Nephron progenitor cell (in vitro differentiated cells): Measurements from ENCODE around the gene HEATR1.

Experiments
- DNase-seq: peaks from one replicate; pipeline ENCODE4 v3.0.0; 2021
- H3K27ac Mint-ChIP-seq: 2 replicates; pipeline ENCODE4 v1.8.0; 2021; ENCODE audit warnings: mild to moderate bottlenecking, moderate library complexity, mixed read lengths
- H3K27me3 Mint-ChIP-seq: 2 replicates; pipeline ENCODE4 v1.8.0; 2021; ENCODE audit warnings: mild to moderate bottlenecking, low read depth, mixed read lengths; ENCODE audit not compliant: poor library complexity
- H3K36me3 Mint-ChIP-seq: 2 replicates; pipeline ENCODE4 v1.8.0; 2021; ENCODE audit warnings: low read depth, mixed read lengths
- H3K4me1 Mint-ChIP-seq: 2 replicates; pipeline ENCODE4 v1.8.0; 2021; ENCODE audit warnings: mixed read lengths
- H3K4me3 Mint-ChIP-seq: 2 replicates; pipeline ENCODE4 v1.8.0; 2021; ENCODE audit warnings: mild to moderate bottlenecking, moderate library complexity, mixed read lengths
- H3K9me3 Mint-ChIP-seq: 2 replicates; pipeline ENCODE4 v1.8.0; 2021; ENCODE audit warnings: mild to moderate bottlenecking, moderate library complexity, mixed read lengths
- TF ChIP-seq, protein P1 (sequence below): fragments of 200-600 bp; sonication (generic); IDR thresholded peaks from 2 replicates; pipeline ENCODE4 v1.5.0; 2021; ENCODE audit warnings: antibody characterized with exemption

Gene HEATR1, protein sequence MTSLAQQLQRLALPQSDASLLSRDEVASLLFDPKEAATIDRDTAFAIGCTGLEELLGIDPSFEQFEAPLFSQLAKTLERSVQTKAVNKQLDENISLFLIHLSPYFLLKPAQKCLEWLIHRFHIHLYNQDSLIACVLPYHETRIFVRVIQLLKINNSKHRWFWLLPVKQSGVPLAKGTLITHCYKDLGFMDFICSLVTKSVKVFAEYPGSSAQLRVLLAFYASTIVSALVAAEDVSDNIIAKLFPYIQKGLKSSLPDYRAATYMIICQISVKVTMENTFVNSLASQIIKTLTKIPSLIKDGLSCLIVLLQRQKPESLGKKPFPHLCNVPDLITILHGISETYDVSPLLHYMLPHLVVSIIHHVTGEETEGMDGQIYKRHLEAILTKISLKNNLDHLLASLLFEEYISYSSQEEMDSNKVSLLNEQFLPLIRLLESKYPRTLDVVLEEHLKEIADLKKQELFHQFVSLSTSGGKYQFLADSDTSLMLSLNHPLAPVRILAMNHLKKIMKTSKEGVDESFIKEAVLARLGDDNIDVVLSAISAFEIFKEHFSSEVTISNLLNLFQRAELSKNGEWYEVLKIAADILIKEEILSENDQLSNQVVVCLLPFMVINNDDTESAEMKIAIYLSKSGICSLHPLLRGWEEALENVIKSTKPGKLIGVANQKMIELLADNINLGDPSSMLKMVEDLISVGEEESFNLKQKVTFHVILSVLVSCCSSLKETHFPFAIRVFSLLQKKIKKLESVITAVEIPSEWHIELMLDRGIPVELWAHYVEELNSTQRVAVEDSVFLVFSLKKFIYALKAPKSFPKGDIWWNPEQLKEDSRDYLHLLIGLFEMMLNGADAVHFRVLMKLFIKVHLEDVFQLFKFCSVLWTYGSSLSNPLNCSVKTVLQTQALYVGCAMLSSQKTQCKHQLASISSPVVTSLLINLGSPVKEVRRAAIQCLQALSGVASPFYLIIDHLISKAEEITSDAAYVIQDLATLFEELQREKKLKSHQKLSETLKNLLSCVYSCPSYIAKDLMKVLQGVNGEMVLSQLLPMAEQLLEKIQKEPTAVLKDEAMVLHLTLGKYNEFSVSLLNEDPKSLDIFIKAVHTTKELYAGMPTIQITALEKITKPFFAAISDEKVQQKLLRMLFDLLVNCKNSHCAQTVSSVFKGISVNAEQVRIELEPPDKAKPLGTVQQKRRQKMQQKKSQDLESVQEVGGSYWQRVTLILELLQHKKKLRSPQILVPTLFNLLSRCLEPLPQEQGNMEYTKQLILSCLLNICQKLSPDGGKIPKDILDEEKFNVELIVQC (N-terminal part only)

DNA sequence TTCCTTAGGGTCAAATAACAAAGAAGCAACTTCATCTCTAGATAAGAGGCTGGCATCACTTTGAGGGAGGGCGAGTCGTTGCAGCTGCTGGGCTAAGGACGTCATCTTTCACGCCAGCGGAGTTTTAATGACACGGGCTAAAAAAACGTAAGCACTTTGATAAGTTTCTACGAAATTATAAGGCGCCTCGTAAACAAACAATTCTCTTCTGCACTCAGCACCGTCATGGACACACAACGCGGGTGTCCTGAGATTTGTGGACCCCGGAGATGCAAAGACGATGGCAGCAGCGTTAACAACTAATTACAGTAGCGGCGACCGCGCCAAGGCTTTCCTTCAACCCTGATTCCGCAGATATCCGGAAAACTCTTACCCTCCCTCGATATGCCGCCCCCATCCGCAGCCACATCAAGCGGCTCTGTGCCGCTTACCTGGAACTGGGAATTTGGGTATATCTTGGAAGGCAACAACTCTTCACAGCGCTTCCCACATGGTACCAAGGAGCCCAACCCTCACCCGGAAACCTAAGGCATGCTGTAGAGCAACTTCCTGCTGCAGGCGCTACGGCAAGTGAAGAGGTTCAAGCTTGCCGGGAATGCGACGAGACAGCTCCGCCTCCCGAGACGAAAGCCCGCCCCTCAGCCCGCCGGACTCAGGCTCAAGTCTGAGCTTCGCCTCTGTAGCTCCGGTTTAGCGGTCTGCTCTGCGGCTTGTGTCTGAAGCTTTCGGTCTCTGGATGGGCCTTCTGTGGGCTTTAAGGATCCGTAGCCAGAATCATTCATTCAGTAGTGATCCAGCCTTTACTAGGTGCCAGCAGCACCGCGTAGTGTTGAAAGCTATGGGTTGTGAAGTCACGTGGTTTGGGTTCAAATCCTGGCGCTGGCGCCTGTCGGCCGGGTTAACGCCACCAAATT is at the start of gene HEATR1:
Gene HEATR1 (minus strand): TSS at position 526 of the 914 bp plus-strand sequence. CDS start 421 bp downstream, at position 105.
- Mint-ChIP-seq H3K36me3 (peaks cover 14% of the 10 kb centered on the region), H3K27ac (peak within 1 kb of the TSS; percentile 97), H3K4me1 (peaks cover 22% of the 10 kb centered on the region), H3K4me3 (peak within 1 kb of the TSS; percentile 98), H3K9me3 (no peaks in the 10 kb centered on the region), H3K27me3 (peaks cover 5% of the 10 kb centered on the region)
- TF ChIP-seq, protein P1, sequence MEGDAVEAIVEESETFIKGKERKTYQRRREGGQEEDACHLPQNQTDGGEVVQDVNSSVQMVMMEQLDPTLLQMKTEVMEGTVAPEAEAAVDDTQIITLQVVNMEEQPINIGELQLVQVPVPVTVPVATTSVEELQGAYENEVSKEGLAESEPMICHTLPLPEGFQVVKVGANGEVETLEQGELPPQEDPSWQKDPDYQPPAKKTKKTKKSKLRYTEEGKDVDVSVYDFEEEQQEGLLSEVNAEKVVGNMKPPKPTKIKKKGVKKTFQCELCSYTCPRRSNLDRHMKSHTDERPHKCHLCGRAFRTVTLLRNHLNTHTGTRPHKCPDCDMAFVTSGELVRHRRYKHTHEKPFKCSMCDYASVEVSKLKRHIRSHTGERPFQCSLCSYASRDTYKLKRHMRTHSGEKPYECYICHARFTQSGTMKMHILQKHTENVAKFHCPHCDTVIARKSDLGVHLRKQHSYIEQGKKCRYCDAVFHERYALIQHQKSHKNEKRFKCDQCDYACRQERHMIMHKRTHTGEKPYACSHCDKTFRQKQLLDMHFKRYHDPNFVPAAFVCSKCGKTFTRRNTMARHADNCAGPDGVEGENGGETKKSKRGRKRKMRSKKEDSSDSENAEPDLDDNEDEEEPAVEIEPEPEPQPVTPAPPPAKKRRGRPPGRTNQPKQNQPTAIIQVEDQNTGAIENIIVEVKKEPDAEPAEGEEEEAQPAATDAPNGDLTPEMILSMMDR: no peak
- peak; percentile 95 for DNase-seq

DNA sequence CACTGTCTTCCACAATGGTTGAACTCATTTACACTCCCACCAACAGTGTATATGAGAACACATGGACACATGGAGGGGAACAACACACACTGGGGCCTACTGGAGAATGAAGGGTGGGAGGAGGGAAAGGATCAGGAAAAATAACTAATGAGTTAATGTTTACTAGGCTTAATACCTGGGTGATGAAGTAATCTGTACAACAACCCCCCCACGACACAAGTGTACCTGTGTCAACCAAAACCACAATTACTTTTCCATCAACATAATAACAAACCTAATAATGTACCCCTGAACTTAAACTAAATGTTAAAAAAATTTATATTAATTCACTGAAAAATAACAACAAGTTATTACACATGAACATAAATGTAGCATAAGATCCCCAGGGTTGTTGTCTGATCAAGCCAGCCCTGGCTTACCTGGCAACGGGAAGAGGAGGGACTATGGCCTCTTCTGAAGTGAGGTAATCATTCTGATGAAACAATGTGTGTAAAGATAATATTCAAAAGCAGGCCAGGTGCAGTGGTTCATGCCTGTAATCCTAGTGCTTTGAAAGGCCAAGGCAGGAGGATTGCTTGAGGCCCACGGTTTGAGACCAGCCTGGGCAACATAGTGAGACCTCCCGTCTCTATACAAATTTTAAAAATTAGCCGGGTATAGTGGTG is 40.8 kb upstream of the HEATR1 start:
- Mint-ChIP-seq H3K4me1 (no peaks in the 10 kb centered on the region), H3K4me3 (no peak overlapping the region), H3K27ac (no peak overlapping the region), H3K9me3 (no peaks in the 10 kb centered on the region), H3K36me3 (no peaks in the 10 kb centered on the region), H3K27me3 (peaks cover 25% of the 10 kb centered on the region)
- DNase-seq: no peak
- TF ChIP-seq, protein P1: no peak

DNA sequence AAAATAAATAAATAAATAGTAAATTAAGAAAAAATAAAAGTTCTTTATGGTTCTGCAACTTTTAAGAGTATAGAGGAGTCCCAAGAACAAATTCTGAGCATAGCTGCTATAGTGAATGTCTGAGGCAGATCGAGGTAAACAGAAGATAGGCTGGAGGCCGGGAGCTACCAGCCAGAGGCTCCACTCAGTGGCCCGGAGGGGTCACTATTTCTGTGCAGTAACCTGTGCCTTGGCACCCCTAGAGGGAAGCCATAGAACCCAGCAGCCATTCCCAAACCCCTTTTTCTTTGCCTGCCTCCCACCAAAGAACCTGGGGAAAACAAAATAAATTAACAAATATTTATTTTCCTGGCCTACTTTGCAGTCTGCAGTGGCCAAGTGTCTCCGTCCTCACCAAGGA is 38.4 kb upstream of the HEATR1 start:
- peaks cover 26% of the 10 kb centered on the region for H3K27me3 Mint-ChIP-seq

DNA sequence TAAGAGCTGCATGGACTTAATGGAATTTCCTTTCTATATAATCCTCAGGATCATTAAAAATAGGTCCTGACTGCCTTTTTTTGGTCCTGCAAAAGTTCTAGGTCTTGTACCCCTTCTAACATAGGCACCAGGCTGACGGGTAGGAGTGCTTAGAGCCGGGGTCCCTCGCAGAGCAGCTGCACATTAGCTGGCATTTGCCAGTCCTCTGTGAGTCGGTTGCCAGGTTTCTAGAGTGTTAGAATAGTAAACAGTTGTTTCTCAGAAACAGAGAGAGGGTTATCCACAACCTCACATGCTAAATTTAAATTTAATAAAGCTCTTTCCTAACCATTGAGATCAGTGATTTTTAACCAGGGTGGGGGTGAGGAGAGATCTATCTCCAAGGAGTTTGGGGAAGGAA is 35.4 kb upstream of the HEATR1 start:
- Mint-ChIP-seq H3K27ac (no peak overlapping the region), H3K4me1 (no peaks in the 10 kb centered on the region), H3K27me3 (peaks cover 20% of the 10 kb centered on the region), H3K9me3 (no peaks in the 10 kb centered on the region), H3K4me3 (no peak overlapping the region), H3K36me3 (no peaks in the 10 kb centered on the region)
- no peak for DNase-seq
- TF ChIP-seq, protein P1: no peak

More for the DNA sequence above, 38.4 kb upstream of the HEATR1 start:
- H3K9me3 Mint-ChIP-seq: no peaks in the 10 kb centered on the region
- no peak overlapping the region for H3K27ac Mint-ChIP-seq
- H3K4me1 Mint-ChIP-seq: no peaks in the 10 kb centered on the region
- TF ChIP-seq, protein P1: no peak
- H3K4me3 Mint-ChIP-seq: no peak overlapping the region
- no peak for DNase-seq
- H3K36me3 Mint-ChIP-seq: no peaks in the 10 kb centered on the region
